HEK293 (cell line): Measurements from ENCODE around the gene CCR3.

Source experiments
- CTCF ChIA-PET: fragments of 350-600 bp; formaldehyde crosslinking; extraction: SDS; loops from one replicate; lab custom pipeline; 2021; ENCODE audit warnings: antibody characterized with exemption; lab: Yijun Ruan, JAX
- POLR2A ChIA-PET: fragments of 300-600 bp; formaldehyde crosslinking; extraction: SDS; loops from one replicate; lab custom pipeline; 2020; ENCODE audit warnings: antibody characterized with exemption, inconsistent platforms; lab: Yijun Ruan, JAX
- H3K27ac ChIP-seq: fragments of 200-500 bp; sonication (Bioruptor generic); 2 replicates; pipeline ENCODE4 v1.5.1; 2014; ENCODE audit warnings: low read depth, low read length, control low read depth, inconsistent platforms; ENCODE audit errors: extremely low read depth
- H3K36me3 ChIP-seq, 2 experiments: fragments of 200-500 bp in 1 of 2; sonication (Bioruptor generic) in 1 of 2; 1 replicate in 1 of 2; 2 replicates in 1 of 2; pipeline ENCODE4 v1.5.1; 2014 to 2017; ENCODE audit warnings: inconsistent platforms in 2 of 2, low read length in 2 of 2; ENCODE audit not compliant: control insufficient read depth in 2 of 2, insufficient read depth in 1 of 2
- H3K4me1 ChIP-seq: fragments of 200-500 bp; sonication (Bioruptor generic); 2 replicates; pipeline ENCODE4 v1.5.1; 2014; ENCODE audit warnings: mild to moderate bottlenecking, low read length, inconsistent platforms; ENCODE audit not compliant: control insufficient read depth, insufficient read depth
- H3K4me3 ChIP-seq: 2 replicates; pipeline ENCODE4 v1.5.1; 2011; ENCODE audit warnings: low read depth, mild to moderate bottlenecking, control low read depth, low read length, moderate library complexity
- H3K9me3 ChIP-seq: fragments of 200-500 bp; sonication (Bioruptor generic); 2 replicates; pipeline ENCODE4 v1.5.1; 2014; ENCODE audit warnings: low read depth, low read length, inconsistent platforms; ENCODE audit not compliant: control insufficient read depth, insufficient read depth
- BCL11A ChIP-seq: fragments of 450-650 bp; formaldehyde crosslinking; IDR thresholded peaks from 2 replicates; pipeline ENCODE4 v1.5.1; 2016; ENCODE audit warnings: low read depth, missing biosample characterization, missing genetic modification characterization
- EGR2 ChIP-seq: fragments of 450-650 bp; formaldehyde crosslinking; IDR thresholded peaks from 2 replicates; pipeline ENCODE4 v1.5.1; 2016; ENCODE audit warnings: low read depth, missing biosample characterization, missing genetic modification characterization
- HOXD13 ChIP-seq: sonication (generic); formaldehyde crosslinking; IDR thresholded peaks from 2 replicates; pipeline ENCODE4 v1.8.0; 2022; ENCODE audit warnings: missing genetic modification reagents, borderline replicate concordance
- KLF1 ChIP-seq: fragments of 450-650 bp; formaldehyde crosslinking; IDR thresholded peaks from 2 replicates; pipeline ENCODE4 v1.5.1; 2016; ENCODE audit warnings: missing biosample characterization, missing genetic modification characterization
- OSR2 ChIP-seq: fragments of 450-650 bp; formaldehyde crosslinking; IDR thresholded peaks from 2 replicates; pipeline ENCODE4 v1.5.1; 2016; ENCODE audit warnings: missing biosample characterization, missing genetic modification characterization
- YY1 ChIP-seq: fragments of 450-650 bp; formaldehyde crosslinking; IDR thresholded peaks from 2 replicates; pipeline ENCODE4 v1.5.1; 2018; ENCODE audit warnings: missing biosample characterization, missing genetic modification characterization
- ZBTB1 ChIP-seq: fragments of 450-650 bp; formaldehyde crosslinking; IDR thresholded peaks from 2 replicates; pipeline ENCODE4 v1.5.1; 2016; ENCODE audit warnings: missing biosample characterization, missing genetic modification characterization
- ZBTB48 ChIP-seq: fragments of 450-650 bp; formaldehyde crosslinking; IDR thresholded peaks from 2 replicates; pipeline ENCODE4 v1.5.1; 2016; ENCODE audit warnings: missing biosample characterization, missing genetic modification characterization
- ZNF112 ChIP-seq: fragments of 450-650 bp; formaldehyde crosslinking; IDR thresholded peaks from 2 replicates; pipeline ENCODE4 v1.5.0; 2017; ENCODE audit warnings: missing biosample characterization, missing genetic modification characterization
- ZNF16 ChIP-seq: fragments of 450-650 bp; formaldehyde crosslinking; IDR thresholded peaks from 2 replicates; pipeline ENCODE4 v1.5.1; 2016; ENCODE audit warnings: low read depth, missing biosample characterization, missing genetic modification characterization
- ZNF169 ChIP-seq: fragments of 450-650 bp; formaldehyde crosslinking; IDR thresholded peaks from 2 replicates; pipeline ENCODE4 v1.5.1; 2016; ENCODE audit warnings: missing biosample characterization, missing genetic modification characterization
- ZNF184 ChIP-seq: fragments of 450-650 bp; IDR thresholded peaks from 2 replicates; pipeline ENCODE4 v1.5.1; 2018; ENCODE audit warnings: missing biosample characterization, mild to moderate bottlenecking, missing genetic modification characterization
- ZNF239 ChIP-seq: fragments of 450-650 bp; formaldehyde crosslinking; IDR thresholded peaks from 2 replicates; pipeline ENCODE4 v1.5.1; 2016; ENCODE audit warnings: missing biosample characterization, missing genetic modification characterization
- ZNF426 ChIP-seq: fragments of 450-650 bp; formaldehyde crosslinking; IDR thresholded peaks from 2 replicates; pipeline ENCODE4 v1.5.1; 2017; ENCODE audit warnings: missing biosample characterization, missing genetic modification characterization, mild to moderate bottlenecking, inconsistent platforms, moderate library complexity
- ZNF510 ChIP-seq: fragments of 450-650 bp; formaldehyde crosslinking; IDR thresholded peaks from 2 replicates; pipeline ENCODE4 v1.5.1; 2018; ENCODE audit warnings: mild to moderate bottlenecking, missing genetic modification characterization, missing biosample characterization; ENCODE audit not compliant: insufficient replicate concordance
- ZNF571 ChIP-seq: fragments of 450-650 bp; formaldehyde crosslinking; IDR thresholded peaks from 2 replicates; pipeline ENCODE4 v1.5.0; 2017; ENCODE audit warnings: missing biosample characterization, missing genetic modification characterization
- ZNF596 ChIP-seq: fragments of 450-650 bp; IDR thresholded peaks from 2 replicates; pipeline ENCODE4 v1.5.0; 2018; ENCODE audit warnings: missing biosample characterization, mild to moderate bottlenecking, missing genetic modification characterization, moderate library complexity
- ZNF670 ChIP-seq: fragments of 450-650 bp; formaldehyde crosslinking; IDR thresholded peaks from 2 replicates; pipeline ENCODE4 v1.5.1; 2016; ENCODE audit warnings: missing biosample characterization, missing genetic modification characterization, low read depth
- ZSCAN16 ChIP-seq: fragments of 450-650 bp; formaldehyde crosslinking; IDR thresholded peaks from 2 replicates; pipeline ENCODE4 v1.5.1; 2016; ENCODE audit warnings: missing biosample characterization, missing genetic modification characterization
- TF ChIP-seq, protein P1 (sequence below): fragments of 450-650 bp; formaldehyde crosslinking; IDR thresholded peaks from 2 replicates; pipeline ENCODE4 v1.5.1; 2016; ENCODE audit warnings: missing biosample characterization, missing genetic modification characterization
- TF ChIP-seq, protein P2 (sequence below): fragments of 450-650 bp; formaldehyde crosslinking; optimal IDR thresholded peaks from 2 replicates; pipeline ENCODE3; 2016; ENCODE audit warnings: missing biosample characterization, mild to moderate bottlenecking, missing genetic modification characterization
- TF ChIP-seq, protein P3 (sequence below): fragments of 450-650 bp; formaldehyde crosslinking; IDR thresholded peaks from 2 replicates; pipeline ENCODE4 v1.5.1; 2016; ENCODE audit warnings: missing biosample characterization, missing genetic modification characterization
- TF ChIP-seq, protein P4 (sequence below): fragments of 450-650 bp; formaldehyde crosslinking; IDR thresholded peaks from 2 replicates; pipeline ENCODE4 v1.5.1; 2016; ENCODE audit warnings: missing biosample characterization, missing genetic modification characterization, borderline replicate concordance

Gene CCR3

DNA sequence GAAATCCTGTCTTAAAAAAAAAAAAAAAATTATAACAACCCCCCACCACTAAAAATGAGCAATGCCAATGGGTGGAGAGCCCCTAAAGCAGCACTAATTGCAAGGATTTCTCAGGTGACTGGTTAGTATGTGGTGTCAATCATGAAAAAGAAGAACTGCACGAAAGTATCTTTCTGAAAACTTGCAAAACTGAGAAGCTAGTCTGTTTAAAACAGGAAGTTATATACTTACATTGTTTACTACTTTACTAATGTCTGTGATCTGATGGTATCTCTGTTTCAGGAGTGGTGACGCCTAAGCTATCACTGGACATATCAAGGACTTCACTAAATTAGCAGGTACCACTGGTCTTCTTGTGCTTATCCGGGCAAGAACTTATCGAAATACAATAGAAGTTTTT, at the start of gene CCR3:
Gene CCR3, plus strand, starts transcription at position 341 of the 400 bp plus-strand sequence. CDS start 22,699 bp downstream, outside the sequence.
- H3K9me3 ChIP-seq = no peaks in the 10 kb centered on the region
- ChIA-PET POLR2A (no interaction called here), CTCF (interaction anchor here (0.6 to 0.7 kb wide), 2 partner anchors 276 to 339 kb away, joined by 3 read pairs; no protein-coding TSS in a partner anchor)
- H3K27ac ChIP-seq = no peak within 1 kb of the TSS
- no peaks in the 10 kb centered on the region for H3K4me1 ChIP-seq
- no peak for TF ChIP-seq ZNF510
- no peak for TF ChIP-seq ZNF596 (tag by site-specific recombination)
- TF ChIP-seq ZBTB1 = no peak
- TF ChIP-seq ZNF571 (tag by site-specific recombination) = no peak
- TF ChIP-seq ZNF112 (tag by site-specific recombination) = no peak
- no peak for TF ChIP-seq ZNF670
- TF ChIP-seq, protein P1, sequence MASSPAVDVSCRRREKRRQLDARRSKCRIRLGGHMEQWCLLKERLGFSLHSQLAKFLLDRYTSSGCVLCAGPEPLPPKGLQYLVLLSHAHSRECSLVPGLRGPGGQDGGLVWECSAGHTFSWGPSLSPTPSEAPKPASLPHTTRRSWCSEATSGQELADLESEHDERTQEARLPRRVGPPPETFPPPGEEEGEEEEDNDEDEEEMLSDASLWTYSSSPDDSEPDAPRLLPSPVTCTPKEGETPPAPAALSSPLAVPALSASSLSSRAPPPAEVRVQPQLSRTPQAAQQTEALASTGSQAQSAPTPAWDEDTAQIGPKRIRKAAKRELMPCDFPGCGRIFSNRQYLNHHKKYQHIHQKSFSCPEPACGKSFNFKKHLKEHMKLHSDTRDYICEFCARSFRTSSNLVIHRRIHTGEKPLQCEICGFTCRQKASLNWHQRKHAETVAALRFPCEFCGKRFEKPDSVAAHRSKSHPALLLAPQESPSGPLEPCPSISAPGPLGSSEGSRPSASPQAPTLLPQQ (tag by site-specific recombination) = no peak
- TF ChIP-seq, protein P2, sequence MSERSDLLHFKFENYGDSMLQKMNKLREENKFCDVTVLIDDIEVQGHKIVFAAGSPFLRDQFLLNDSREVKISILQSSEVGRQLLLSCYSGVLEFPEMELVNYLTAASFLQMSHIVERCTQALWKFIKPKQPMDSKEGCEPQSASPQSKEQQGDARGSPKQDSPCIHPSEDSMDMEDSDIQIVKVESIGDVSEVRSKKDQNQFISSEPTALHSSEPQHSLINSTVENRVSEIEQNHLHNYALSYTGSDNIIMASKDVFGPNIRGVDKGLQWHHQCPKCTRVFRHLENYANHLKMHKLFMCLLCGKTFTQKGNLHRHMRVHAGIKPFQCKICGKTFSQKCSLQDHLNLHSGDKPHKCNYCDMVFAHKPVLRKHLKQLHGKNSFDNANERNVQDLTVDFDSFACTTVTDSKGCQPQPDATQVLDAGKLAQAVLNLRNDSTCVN (tag by site-specific recombination) = no peak
- TF ChIP-seq, protein P3, sequence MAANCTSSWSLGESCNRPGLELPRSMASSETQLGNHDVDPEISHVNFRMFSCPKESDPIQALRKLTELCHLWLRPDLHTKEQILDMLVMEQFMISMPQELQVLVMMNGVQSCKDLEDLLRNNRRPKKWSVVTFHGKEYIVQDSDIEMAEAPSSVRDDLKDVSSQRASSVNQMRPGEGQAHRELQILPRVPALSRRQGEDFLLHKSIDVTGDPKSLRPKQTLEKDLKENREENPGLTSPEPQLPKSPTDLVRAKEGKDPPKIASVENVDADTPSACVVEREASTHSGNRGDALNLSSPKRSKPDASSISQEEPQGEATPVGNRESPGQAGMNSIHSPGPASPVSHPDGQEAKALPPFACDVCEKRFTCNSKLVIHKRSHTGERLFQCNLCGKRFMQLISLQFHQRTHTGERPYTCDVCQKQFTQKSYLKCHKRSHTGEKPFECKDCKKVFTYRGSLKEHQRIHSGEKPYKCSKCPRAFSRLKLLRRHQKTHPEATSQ (tag by site-specific recombination) = no peak
- no peak for TF ChIP-seq ZSCAN16 (tag by site-specific recombination)
- no peak within 1 kb of the TSS for H3K4me3 ChIP-seq
- H3K36me3 ChIP-seq = no peaks in the 10 kb centered on the region

DNA sequence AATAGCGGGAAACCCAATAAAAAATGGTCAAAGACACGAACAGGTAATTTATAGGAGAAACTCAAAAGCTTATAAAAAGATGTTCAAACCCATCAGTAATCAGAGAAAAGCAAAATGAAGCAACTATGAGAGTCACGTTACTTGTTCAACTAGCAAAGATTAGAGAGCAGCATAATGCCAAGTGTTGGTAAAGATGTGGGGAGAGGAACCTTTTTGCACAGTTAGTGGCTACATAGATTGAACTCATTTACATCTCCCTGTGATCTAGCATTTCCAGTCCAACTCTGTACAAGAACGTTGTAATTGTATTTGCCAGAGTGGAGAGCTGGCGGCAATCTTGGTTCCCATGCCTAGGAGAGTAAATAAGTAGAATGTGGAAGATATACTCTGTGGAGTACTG, 49.3 kb upstream of the CCR3 start:
- Histone ChIP-seq H3K27ac (no peak overlapping the region), H3K4me3 (no peak overlapping the region), H3K36me3 (no peaks in the 10 kb centered on the region), H3K4me1 (no peaks in the 10 kb centered on the region), H3K9me3 (no peaks in the 10 kb centered on the region)
- ChIA-PET CTCF (interaction anchor here (1.2 kb wide), 1 partner anchor 114 kb away, joined by 4 read pairs; no protein-coding TSS in a partner anchor), POLR2A (no interaction called here)
- TF ChIP-seq OSR2 (tag by site-specific recombination) (no peak), ZNF184 (tag by site-specific recombination) (peak; percentile 74; the same call in 1 of the 2 replicates)

DNA sequence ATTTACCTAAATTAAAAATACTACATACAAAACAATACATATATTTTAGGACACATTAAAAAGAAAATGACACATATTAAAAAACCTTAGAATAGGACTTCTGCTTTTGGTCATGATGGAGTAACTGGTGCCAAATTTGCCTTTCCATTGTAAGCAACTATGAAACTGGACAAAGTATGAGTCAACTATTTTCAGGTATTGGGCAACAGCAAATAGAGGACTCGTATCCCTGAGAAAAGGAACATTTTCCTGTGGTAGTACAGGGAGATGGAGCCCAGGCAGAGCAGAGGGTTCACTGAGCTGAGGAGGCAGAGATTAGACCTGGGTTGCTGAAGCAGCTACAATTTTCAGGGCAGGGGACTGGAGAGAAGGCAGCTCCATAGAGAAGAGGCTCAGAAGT, 48.8 kb upstream of the CCR3 start:
- H3K4me3 ChIP-seq = no peak overlapping the region
- no peaks in the 10 kb centered on the region for H3K4me1 ChIP-seq
- H3K9me3 ChIP-seq = no peaks in the 10 kb centered on the region
- ChIA-PET POLR2A (no interaction called here), CTCF (interaction anchor here (1.2 kb wide), 1 partner anchor 114 kb away, joined by 4 read pairs; no protein-coding TSS in a partner anchor)
- no peak for TF ChIP-seq HOXD13 (CRISPR knock-in tag)
- TF ChIP-seq EGR2 (tag by site-specific recombination) = no peak
- TF ChIP-seq, protein P4, sequence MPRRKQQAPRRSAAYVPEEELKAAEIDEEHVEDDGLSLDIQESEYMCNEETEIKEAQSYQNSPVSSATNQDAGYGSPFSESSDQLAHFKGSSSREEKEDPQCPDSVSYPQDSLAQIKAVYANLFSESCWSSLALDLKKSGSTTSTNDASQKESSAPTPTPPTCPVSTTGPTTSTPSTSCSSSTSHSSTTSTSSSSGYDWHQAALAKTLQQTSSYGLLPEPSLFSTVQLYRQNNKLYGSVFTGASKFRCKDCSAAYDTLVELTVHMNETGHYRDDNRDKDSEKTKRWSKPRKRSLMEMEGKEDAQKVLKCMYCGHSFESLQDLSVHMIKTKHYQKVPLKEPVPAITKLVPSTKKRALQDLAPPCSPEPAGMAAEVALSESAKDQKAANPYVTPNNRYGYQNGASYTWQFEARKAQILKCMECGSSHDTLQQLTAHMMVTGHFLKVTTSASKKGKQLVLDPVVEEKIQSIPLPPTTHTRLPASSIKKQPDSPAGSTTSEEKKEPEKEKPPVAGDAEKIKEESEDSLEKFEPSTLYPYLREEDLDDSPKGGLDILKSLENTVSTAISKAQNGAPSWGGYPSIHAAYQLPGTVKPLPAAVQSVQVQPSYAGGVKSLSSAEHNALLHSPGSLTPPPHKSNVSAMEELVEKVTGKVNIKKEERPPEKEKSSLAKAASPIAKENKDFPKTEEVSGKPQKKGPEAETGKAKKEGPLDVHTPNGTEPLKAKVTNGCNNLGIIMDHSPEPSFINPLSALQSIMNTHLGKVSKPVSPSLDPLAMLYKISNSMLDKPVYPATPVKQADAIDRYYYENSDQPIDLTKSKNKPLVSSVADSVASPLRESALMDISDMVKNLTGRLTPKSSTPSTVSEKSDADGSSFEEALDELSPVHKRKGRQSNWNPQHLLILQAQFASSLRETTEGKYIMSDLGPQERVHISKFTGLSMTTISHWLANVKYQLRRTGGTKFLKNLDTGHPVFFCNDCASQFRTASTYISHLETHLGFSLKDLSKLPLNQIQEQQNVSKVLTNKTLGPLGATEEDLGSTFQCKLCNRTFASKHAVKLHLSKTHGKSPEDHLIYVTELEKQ (tag by site-specific recombination) = no peak
- no peak for TF ChIP-seq KLF1 (tag by site-specific recombination)
- TF ChIP-seq ZNF426 (tag by site-specific recombination) = no peak
- no peak for TF ChIP-seq BCL11A (tag by site-specific recombination)
- no peak for TF ChIP-seq ZNF239 (tag by site-specific recombination)
- no peak for TF ChIP-seq ZNF169 (tag by site-specific recombination)
- no peak for TF ChIP-seq YY1
- TF ChIP-seq ZNF16 (tag by site-specific recombination) = no peak
- TF ChIP-seq ZBTB48 (tag by site-specific recombination) = no peak
- TF ChIP-seq ZNF596 (tag by site-specific recombination) = no peak
- no peak for TF ChIP-seq ZNF184 (tag by site-specific recombination)
- H3K36me3 ChIP-seq = no peaks in the 10 kb centered on the region
- H3K27ac ChIP-seq = no peak overlapping the region
